Cardiac muscle cell (in vitro differentiated cells and primary cell): ENCODE results near the gene EVI2B. TPM values are rescaled to one million over a fixed set of nuclear protein-coding genes. Genes with fewer than 3 reads are reported as not detected.

Source experiments
- DNase-seq, 2 donors: peaks; one replicate each; pipeline versions ENCODE4 v3.0.0 to v3.0.0-alpha.2; 2010 to 2017; ENCODE audit warnings: low read depth in 1 of 2, low spot score in 1 of 2
- H3K27ac ChIP-seq: fragments of 200-600 bp; sonication (generic); 2 replicates; pipeline ENCODE4 v1.5.1; 2016
- H3K27me3 ChIP-seq: fragments of 200-600 bp; sonication (generic); 2 replicates; pipeline ENCODE4 v1.6.0; 2016; ENCODE audit warnings: control low read depth
- H3K36me3 ChIP-seq: fragments of 200-600 bp; sonication (generic); 2 replicates; pipeline ENCODE4 v1.5.1; 2016; ENCODE audit warnings: control low read depth
- H3K4me1 ChIP-seq: fragments of 200-600 bp; sonication (generic); 2 replicates; pipeline ENCODE4 v1.8.1; 2017; ENCODE audit warnings: low read depth, mild to moderate bottlenecking, mixed run types
- H3K4me3 ChIP-seq: fragments of 200-600 bp; sonication (generic); 2 replicates; pipeline ENCODE4 v1.5.1; 2016; ENCODE audit warnings: mild to moderate bottlenecking
- H3K9me3 ChIP-seq: fragments of 200-600 bp; sonication (generic); 2 replicates; pipeline ENCODE4 v1.5.1; 2017; ENCODE audit warnings: low read depth, mild to moderate bottlenecking, control low read depth
- polyA plus RNA-seq: library from polyadenylated mRNA; unstranded; fragments of >200 nt; fragmentation: Nextera tagmentation; extraction: Ambion mirVana; gene quantifications from 2 replicates; pipeline ENCODE4 v1.2.1, GENCODE V29; 2016
- total RNA-seq: library from RNA; depleted of rRNA; stranded (reverse); fragments of >200 nt; gene quantifications from 2 replicates; pipeline ENCODE4 v1.2.3, GENCODE V29; 2016
- TF ChIP-seq, protein P1 (sequence below): IDR thresholded peaks from 2 replicates; pipeline ENCODE4 v1.5.1; 2012; ENCODE audit warnings: low read depth, mild to moderate bottlenecking, low read length

EVI2B gene
- total and polyA plus RNA-seq, 2 experiments from 2014 or later, result 0.42 TPM; not detected in 1

DNA sequence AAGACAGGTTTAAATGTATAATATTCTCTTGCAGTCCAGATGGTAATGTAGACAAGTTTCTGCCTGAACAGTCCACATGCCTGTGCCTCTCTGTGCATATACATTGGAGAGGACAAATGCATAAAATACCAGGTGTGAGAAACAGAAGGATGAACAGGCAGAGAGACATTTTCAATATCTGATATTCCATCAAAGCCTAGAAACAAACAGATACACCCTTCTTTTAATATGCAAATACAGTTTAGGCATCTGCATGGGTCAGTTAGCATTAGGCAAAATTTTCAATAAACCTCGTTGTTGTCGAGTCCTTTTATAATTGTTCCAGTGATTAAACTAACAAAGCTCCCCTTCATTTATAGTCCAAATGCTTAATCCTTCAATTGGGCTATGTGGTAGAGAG lies 17.7 kb downstream of the EVI2B start:
- DNase-seq, result no peak
- TF ChIP-seq, protein P1, sequence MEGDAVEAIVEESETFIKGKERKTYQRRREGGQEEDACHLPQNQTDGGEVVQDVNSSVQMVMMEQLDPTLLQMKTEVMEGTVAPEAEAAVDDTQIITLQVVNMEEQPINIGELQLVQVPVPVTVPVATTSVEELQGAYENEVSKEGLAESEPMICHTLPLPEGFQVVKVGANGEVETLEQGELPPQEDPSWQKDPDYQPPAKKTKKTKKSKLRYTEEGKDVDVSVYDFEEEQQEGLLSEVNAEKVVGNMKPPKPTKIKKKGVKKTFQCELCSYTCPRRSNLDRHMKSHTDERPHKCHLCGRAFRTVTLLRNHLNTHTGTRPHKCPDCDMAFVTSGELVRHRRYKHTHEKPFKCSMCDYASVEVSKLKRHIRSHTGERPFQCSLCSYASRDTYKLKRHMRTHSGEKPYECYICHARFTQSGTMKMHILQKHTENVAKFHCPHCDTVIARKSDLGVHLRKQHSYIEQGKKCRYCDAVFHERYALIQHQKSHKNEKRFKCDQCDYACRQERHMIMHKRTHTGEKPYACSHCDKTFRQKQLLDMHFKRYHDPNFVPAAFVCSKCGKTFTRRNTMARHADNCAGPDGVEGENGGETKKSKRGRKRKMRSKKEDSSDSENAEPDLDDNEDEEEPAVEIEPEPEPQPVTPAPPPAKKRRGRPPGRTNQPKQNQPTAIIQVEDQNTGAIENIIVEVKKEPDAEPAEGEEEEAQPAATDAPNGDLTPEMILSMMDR, result no peak
- Histone ChIP-seq H3K27me3 (no peaks in the 10 kb centered on the region), H3K4me3 (no peak overlapping the region), H3K4me1 (no peaks in the 10 kb centered on the region), H3K9me3 (no peaks in the 10 kb centered on the region), H3K27ac (no peak overlapping the region), H3K36me3 (no peaks in the 10 kb centered on the region)

DNA sequence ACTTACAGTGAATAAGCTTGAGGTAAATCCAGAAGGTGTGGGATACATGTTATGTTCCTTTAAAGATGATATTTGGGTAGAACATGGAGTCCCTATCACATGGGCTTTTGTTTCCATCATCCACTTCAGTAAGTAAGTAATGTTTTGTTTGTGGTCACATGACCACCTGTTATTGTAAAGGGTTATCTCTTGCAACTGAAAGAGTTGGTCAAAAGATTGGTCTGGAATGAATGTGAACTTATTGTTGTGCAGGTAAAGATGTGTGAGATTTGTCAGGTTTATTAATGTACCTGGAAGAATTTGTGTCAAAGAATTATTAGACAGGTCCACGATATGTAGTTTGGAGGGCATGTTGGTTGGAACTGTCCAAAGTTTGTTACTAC lies 18.4 kb downstream of the EVI2B start:
- no peak overlapping the region for H3K4me3 ChIP-seq
- H3K36me3 ChIP-seq, result no peaks in the 10 kb centered on the region
- no peaks in the 10 kb centered on the region for H3K27me3 ChIP-seq
- no peak overlapping the region for H3K27ac ChIP-seq
- no peaks in the 10 kb centered on the region for H3K4me1 ChIP-seq
- H3K9me3 ChIP-seq, result no peaks in the 10 kb centered on the region
- DNase-seq, result no peak
- TF ChIP-seq, protein P1, result no peak

DNA sequence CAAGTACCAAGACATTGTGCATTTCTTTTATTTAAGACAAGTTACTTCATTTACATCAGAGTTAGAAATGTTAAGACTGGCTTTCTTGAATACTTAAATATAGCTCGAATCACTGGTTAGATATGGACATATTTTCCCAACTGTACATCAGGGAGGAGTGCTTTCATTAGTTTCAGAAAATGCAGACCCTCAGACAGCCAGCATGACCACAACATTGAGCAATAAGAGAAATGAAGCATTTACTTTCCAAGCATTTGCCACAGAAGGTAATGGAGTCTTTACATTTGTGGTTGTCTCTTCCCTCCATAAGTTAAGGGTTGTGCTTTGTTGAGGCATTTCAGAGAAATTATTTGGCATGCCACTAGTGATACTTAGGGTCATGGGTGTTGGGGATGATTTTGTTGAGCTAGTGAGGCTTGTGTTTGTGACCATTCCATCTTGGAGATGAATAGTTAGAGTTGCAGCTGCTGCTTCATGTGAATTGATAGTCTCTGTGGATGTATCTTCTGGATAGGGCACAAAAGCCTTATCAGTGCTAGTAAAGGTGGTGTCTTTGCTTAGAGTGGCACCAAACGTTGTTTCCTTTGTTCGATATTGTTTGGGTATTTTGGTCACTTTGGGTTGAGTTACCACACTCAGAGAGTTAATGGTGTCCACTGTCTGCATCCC lies 18.9 kb downstream of the EVI2B start:
- DNase-seq, result peak in 1 of 2 donors; percentile 72
- Histone ChIP-seq H3K4me1 (no peaks in the 10 kb centered on the region), H3K9me3 (no peaks in the 10 kb centered on the region), H3K4me3 (no peak overlapping the region), H3K27me3 (no peaks in the 10 kb centered on the region), H3K36me3 (no peaks in the 10 kb centered on the region), H3K27ac (no peak overlapping the region)
- TF ChIP-seq, protein P1, result no peak

DNA sequence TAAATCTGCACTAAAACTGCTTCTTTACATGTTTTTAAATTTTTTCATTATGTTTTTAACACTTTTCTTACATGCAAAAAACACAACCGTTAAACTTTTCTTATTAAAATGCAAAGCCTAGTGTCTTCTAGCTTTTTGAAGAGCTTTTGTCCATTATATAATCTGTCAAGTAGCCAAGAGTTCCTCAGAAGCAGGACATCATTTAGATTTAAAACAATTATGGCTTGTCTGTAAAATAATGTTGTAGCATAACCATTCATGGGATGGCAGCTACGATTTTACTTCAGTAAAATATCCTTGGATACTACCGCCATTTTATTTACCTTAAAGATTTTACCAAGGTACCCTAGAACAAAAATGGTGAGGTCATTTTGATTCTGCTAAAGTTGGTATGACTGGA lies 19.6 kb downstream of the EVI2B start:
- Histone ChIP-seq H3K4me1 (no peaks in the 10 kb centered on the region), H3K27ac (no peak overlapping the region), H3K9me3 (no peaks in the 10 kb centered on the region), H3K27me3 (no peaks in the 10 kb centered on the region), H3K36me3 (no peaks in the 10 kb centered on the region), H3K4me3 (no peak overlapping the region)
- no peak for DNase-seq
- TF ChIP-seq, protein P1, result no peak

DNA sequence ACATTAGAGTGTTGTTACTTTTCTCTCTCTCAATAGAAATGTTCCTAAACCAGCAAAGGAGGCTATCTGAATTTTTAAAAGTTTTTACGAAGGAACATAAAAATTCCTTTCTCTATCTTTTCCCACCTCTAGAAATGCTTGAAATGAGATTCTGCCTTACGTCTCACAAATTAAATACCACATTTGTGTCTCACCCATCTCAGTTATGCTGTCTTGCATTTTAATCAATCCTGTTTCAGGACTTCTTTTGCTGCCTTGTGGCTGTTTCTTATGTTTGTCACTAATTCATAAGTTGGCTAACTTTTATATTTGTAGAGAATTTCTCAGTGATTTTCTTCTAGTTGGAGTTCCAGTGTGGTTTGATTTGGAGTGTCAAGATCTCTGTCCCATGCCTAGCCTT lies 20.3 kb downstream of the EVI2B start:
- Histone ChIP-seq H3K36me3 (no peaks in the 10 kb centered on the region), H3K4me1 (no peaks in the 10 kb centered on the region), H3K27me3 (no peaks in the 10 kb centered on the region), H3K27ac (no peak overlapping the region), H3K9me3 (no peaks in the 10 kb centered on the region), H3K4me3 (no peak overlapping the region)
- TF ChIP-seq, protein P1, result no peak
- no peak for DNase-seq
